Inflammatory macrophage treated with lipopolysaccharide for 4 hours (primary cell): ENCODE results near the gene CBX6.

Experiments used
- DNase-seq: peaks from one replicate; pipeline ENCODE4 v3.0.0-alpha.2; 2020

The CBX6 gene

GRCh38 chr22:38873469-38874411, 1.7 kb upstream of the CBX6 start:
- DNase-seq: peak; percentile 30

- peak; percentile 37 for DNase-seq
These were observed 824 bp upstream of the CBX6 start for GRCh38 chr22:38872831-38873248.

GRCh38 chr22:38871360-38872171, 450 bp downstream of the CBX6 start:
- DNase-seq: peak; percentile 21

- no peak for DNase-seq
These were observed 1.1 kb downstream of the CBX6 start for GRCh38 chr22:38870791-38871359.

GRCh38 chr22:38870312-38870741, 1.7 kb downstream of the CBX6 start:
- DNase-seq: peak; percentile 95

GRCh38 chr22:38869663-38870062, 2.4 kb downstream of the CBX6 start:
- DNase-seq: no peak

- DNase-seq: peak; percentile 80
These were observed 3.1 kb downstream of the CBX6 start for GRCh38 chr22:38868886-38869381.

GRCh38 chr22:38868286-38868721, 3.7 kb downstream of the CBX6 start:
- DNase-seq: no peak

- DNase-seq: no peak
These were observed 4.3 kb downstream of the CBX6 start for GRCh38 chr22:38867471-38868285.

- DNase-seq: no peak
These were observed 4.9 kb downstream of the CBX6 start for GRCh38 chr22:38867124-38867455.

GRCh38 chr22:38866399-38867123, 5.5 kb downstream of the CBX6 start:
- no peak for DNase-seq

- DNase-seq: no peak
These were observed 6.0 kb downstream of the CBX6 start for GRCh38 chr22:38866024-38866398.

- no peak for DNase-seq
These were observed 6.6 kb downstream of the CBX6 start for GRCh38 chr22:38865201-38866023.

- DNase-seq: no peak
These were observed 7.4 kb downstream of the CBX6 start for GRCh38 chr22:38864361-38865191.

GRCh38 chr22:38863531-38864131, 8.4 kb downstream of the CBX6 start:
- DNase-seq: no peak

- peak; percentile 23 for DNase-seq
These were observed 9.4 kb downstream of the CBX6 start for GRCh38 chr22:38862375-38863329.

GRCh38 chr22:38861927-38862326, 10.1 kb downstream of the CBX6 start:
- DNase-seq: no peak
